ENCODE measurements around the gene STARD13. TPM values are rescaled to one million over a fixed set of nuclear protein-coding genes. Genes with fewer than 3 reads are reported as not detected.
"Not testable (repeated sequence)": the region's sequence is repeated elsewhere in the genome, so short reads cannot be mapped to it uniquely, and the experiment has no call there.

The STARD13 gene
- total RNA-seq, 1 donor from 2014 or later, result 23.6 TPM

DNA sequence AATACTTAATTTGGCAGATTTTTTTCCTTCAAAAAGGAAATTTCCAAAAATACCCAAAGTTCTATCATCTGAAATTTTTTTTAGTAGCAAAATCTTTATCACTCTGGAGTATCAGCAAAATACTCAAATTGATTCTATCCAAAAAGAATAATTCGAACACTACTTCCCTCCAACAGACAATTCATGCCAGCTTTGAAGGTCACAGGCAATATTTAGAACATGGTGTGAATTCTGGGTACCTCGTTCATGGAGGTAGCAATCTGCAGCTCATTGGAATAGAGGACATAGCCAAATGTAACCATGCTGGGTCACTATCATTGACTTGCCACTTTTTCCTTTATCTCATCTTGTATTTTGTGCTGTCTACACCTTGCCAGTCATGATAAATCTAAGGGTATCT is 119.8 kb downstream of the STARD13 start:
- Mint-ChIP-seq H3K4me3 (no peak overlapping the region), H3K9me3 (peaks cover 11% of the 10 kb centered on the region), H3K4me1 (peaks cover 29% of the 10 kb centered on the region), H3K27ac (ENCODE audit: unreplicated experiment) (no peak overlapping the region), H3K36me3 (ENCODE audit: low read depth) (peaks cover 46% of the 10 kb centered on the region), H3K27me3 (ENCODE audit: low read depth) (no peaks in the 10 kb centered on the region)
- no peak for DNase-seq (ENCODE audit: low read depth, low spot score)
- TF ChIP-seq, protein P1, sequence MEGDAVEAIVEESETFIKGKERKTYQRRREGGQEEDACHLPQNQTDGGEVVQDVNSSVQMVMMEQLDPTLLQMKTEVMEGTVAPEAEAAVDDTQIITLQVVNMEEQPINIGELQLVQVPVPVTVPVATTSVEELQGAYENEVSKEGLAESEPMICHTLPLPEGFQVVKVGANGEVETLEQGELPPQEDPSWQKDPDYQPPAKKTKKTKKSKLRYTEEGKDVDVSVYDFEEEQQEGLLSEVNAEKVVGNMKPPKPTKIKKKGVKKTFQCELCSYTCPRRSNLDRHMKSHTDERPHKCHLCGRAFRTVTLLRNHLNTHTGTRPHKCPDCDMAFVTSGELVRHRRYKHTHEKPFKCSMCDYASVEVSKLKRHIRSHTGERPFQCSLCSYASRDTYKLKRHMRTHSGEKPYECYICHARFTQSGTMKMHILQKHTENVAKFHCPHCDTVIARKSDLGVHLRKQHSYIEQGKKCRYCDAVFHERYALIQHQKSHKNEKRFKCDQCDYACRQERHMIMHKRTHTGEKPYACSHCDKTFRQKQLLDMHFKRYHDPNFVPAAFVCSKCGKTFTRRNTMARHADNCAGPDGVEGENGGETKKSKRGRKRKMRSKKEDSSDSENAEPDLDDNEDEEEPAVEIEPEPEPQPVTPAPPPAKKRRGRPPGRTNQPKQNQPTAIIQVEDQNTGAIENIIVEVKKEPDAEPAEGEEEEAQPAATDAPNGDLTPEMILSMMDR (conservative IDR thresholded peaks at IDR 0.05), result no peak

DNA sequence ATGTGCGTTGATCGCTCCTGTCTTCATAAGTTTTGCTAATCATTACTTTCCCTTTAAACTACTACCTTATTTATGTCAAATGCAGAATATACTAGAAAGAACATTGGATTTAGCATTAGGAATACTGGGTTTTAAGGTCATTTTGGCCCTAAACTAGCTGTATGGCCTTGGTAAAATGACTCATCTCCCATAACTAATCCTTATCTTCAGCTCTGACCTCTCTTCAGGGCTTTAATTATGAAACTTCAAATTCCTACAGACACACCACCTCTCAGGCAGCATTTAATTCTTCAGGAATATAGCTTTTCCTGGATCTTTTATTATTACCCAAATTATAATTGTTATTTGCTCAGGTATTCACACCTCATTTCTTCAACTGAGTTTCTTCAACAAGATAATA is 121.2 kb downstream of the STARD13 start:
- H3K27me3 Mint-ChIP-seq (ENCODE audit: low read depth), result no peaks in the 10 kb centered on the region
- peaks cover 9% of the 10 kb centered on the region for H3K9me3 Mint-ChIP-seq
- H3K27ac Mint-ChIP-seq (ENCODE audit: unreplicated experiment), result no peak overlapping the region
- TF ChIP-seq, protein P1 (conservative IDR thresholded peaks at IDR 0.05), result no peak
- DNase-seq (ENCODE audit: low read depth, low spot score), result no peak
- no peak overlapping the region for H3K4me3 Mint-ChIP-seq
- peaks cover 25% of the 10 kb centered on the region for H3K4me1 Mint-ChIP-seq
- peaks cover 43% of the 10 kb centered on the region for H3K36me3 Mint-ChIP-seq (ENCODE audit: low read depth)

DNA sequence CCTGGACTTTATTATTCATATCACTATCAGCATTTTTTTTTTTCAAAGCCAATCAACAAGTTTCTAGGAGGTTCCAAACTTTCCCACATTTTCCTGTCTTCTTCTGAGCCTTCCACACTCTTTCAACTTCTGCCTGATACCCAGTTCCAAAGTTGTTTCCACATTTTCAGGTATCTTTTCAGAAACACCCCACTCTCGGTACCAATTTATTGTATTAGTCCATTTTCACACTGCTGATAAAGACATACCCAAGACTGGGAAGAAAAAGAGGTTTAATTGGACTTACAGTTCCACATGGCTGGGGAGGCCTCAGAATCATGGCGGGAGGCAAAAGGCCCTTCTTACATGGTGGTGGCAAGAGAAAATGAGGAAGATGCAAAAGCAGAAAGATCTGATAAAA is 122.8 kb downstream of the STARD13 start:
- H3K27me3 Mint-ChIP-seq (ENCODE audit: low read depth); H3K4me1 Mint-ChIP-seq; H3K4me3 Mint-ChIP-seq; H3K27ac Mint-ChIP-seq (ENCODE audit: unreplicated experiment); H3K9me3 Mint-ChIP-seq; DNase-seq (ENCODE audit: low read depth, low spot score): not testable (repeated sequence)
- H3K36me3 Mint-ChIP-seq (ENCODE audit: low read depth), result peaks cover 53% of the 10 kb centered on the region

DNA sequence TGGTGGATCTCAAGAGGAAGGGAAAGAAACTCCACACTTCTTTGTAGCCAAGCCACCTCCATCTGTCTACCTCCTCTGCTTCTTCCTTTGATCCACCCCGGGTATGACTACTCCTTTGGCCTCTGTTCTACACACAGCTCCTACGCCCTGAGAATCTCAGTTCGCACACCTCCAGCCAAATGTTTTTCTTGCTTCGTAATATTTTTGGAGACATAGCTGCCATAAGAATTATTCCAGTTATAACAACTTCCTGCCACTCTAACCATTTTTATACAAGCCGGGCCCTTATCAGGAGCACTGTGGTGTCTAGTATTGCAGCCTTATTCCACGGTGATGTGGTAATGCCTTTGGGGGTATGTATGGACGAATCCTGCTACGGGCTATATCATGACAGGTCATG is 126.7 kb downstream of the STARD13 start:
- no peak for DNase-seq (ENCODE audit: low read depth, low spot score)
- H3K36me3 Mint-ChIP-seq (ENCODE audit: low read depth), result peaks cover 33% of the 10 kb centered on the region
- H3K27me3 Mint-ChIP-seq (ENCODE audit: low read depth), result no peaks in the 10 kb centered on the region
- TF ChIP-seq, protein P1 (conservative IDR thresholded peaks at IDR 0.05), result no peak
- H3K4me1 Mint-ChIP-seq, result peaks cover 11% of the 10 kb centered on the region
- no peak overlapping the region for H3K4me3 Mint-ChIP-seq
- H3K27ac Mint-ChIP-seq (ENCODE audit: unreplicated experiment), result peak overlapping the region; percentile 36
- peaks cover 9% of the 10 kb centered on the region for H3K9me3 Mint-ChIP-seq

DNA sequence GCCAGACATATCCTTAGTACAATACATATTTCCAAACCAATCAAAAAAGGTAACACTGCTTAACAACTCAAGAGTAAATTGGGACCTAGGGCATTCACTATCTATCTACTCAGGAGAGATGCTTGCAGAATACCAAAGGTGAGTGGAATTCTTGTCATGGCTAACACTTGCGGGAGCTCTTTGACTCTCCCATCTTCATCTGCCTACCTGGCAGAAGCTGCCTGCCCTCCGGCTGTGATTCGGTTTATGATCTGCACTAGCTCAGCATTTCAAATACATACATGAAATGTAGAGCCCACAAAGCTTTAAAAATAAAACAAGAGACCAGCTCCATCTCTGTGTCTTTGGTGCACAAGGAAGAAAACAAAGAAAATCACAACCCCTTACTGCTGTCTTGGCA is 127.3 kb downstream of the STARD13 start:
- H3K4me1 Mint-ChIP-seq, result peaks cover 16% of the 10 kb centered on the region
- H3K27ac Mint-ChIP-seq (ENCODE audit: unreplicated experiment), result no peak overlapping the region
- no peaks in the 10 kb centered on the region for H3K27me3 Mint-ChIP-seq (ENCODE audit: low read depth)
- peaks cover 9% of the 10 kb centered on the region for H3K9me3 Mint-ChIP-seq
- H3K4me3 Mint-ChIP-seq, result no peak overlapping the region
- no peak for DNase-seq (ENCODE audit: low read depth, low spot score)
- H3K36me3 Mint-ChIP-seq (ENCODE audit: low read depth), result peaks cover 32% of the 10 kb centered on the region
- TF ChIP-seq, protein P1 (conservative IDR thresholded peaks at IDR 0.05), result no peak

DNA sequence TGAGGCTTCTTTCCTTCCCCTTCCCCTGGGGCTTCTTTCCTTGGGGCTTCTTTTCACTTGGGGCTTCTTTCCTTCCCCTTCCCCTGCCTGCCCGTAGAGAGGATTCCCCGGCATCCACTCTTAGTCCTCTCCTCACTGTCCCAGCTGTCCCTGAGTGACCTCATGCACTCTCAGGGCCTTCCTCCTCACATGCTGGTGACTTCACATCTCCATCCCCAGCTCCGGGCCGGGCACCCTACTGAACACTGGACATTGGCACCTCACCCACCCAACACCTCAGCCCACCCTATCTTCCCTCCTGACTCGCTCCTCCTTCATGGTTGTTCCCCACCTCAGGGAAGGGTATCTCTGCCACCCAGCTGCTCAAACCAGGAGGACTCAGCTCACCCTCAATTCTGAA is 130.6 kb downstream of the STARD13 start:
- H3K9me3 Mint-ChIP-seq, result no peaks in the 10 kb centered on the region
- DNase-seq (ENCODE audit: low read depth, low spot score), result no peak
- H3K27ac Mint-ChIP-seq (ENCODE audit: unreplicated experiment), result no peak overlapping the region
- H3K27me3 Mint-ChIP-seq (ENCODE audit: low read depth), result no peaks in the 10 kb centered on the region
- H3K4me1 Mint-ChIP-seq, result peaks cover 19% of the 10 kb centered on the region
- TF ChIP-seq, protein P1 (conservative IDR thresholded peaks at IDR 0.05), result no peak
- peaks cover 22% of the 10 kb centered on the region for H3K36me3 Mint-ChIP-seq (ENCODE audit: low read depth)
- no peak overlapping the region for H3K4me3 Mint-ChIP-seq
